ENCODE results near the gene CNIH2.
"Not testable (repeated sequence)": the region's sequence is repeated elsewhere in the genome, so short reads cannot be mapped to it uniquely, and the experiment has no call there.

DNA sequence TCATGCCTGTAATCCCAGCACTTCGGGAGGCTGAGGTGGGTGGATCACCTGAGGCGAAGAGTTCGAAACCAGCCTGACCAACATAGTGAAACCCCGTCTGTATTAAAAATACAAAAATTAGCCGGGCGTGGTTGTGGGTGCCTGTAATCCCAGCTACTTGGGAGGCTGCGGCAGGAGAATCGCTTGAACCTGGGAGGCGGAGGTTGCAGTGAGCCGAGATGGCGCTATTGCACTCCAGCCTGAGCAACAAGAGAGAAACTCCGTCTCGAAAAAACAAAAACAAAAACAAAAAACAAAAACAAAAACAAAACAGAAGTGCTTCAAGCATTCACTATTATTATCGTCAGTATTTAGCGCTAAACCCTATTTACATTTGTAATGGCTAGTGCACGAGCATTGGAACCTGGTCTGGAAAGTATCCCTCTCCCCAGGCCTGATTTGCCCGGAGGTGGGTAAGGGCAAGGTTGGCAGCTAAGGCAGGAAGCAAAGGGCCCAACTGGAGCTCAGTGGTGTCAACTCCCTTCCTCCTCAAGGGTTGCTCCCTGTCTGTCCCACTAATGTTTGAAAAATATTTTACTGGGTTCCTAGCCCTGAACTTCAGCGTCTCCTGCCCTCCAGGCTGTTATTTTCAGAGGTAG, 32.9 kb downstream of the CNIH2 start:
- TF ChIP-seq, protein P1, sequence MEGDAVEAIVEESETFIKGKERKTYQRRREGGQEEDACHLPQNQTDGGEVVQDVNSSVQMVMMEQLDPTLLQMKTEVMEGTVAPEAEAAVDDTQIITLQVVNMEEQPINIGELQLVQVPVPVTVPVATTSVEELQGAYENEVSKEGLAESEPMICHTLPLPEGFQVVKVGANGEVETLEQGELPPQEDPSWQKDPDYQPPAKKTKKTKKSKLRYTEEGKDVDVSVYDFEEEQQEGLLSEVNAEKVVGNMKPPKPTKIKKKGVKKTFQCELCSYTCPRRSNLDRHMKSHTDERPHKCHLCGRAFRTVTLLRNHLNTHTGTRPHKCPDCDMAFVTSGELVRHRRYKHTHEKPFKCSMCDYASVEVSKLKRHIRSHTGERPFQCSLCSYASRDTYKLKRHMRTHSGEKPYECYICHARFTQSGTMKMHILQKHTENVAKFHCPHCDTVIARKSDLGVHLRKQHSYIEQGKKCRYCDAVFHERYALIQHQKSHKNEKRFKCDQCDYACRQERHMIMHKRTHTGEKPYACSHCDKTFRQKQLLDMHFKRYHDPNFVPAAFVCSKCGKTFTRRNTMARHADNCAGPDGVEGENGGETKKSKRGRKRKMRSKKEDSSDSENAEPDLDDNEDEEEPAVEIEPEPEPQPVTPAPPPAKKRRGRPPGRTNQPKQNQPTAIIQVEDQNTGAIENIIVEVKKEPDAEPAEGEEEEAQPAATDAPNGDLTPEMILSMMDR (IDR thresholded peaks at IDR 0.05 in 4 of 5, conservative IDR thresholded peaks at IDR 0.05 in 1 of 5): not testable (repeated sequence)
- not testable (repeated sequence) for TF ChIP-seq POLR2A (IDR thresholded peaks at IDR 0.05)

Data from gastrocnemius medialis (tissue), 4 donors.